IMR-90 (cell line): ENCODE results near the gene AHNAK. TPM values are rescaled to one million over a fixed set of nuclear protein-coding genes. Genes with fewer than 3 reads are reported as not detected.

Source experiments
- ATAC-seq: fragments of 200-7000 bp; cut with Tn5 transposase; 2 replicates; pipeline ENCODE4 v1.9.1; 2020; ENCODE audit warnings: low read depth, mild to moderate bottlenecking, moderate library complexity
- BruUV-seq: library from RNA; stranded (reverse); fragments of 400-500 nt; replicated peaks from 2 replicates; lab custom pipeline; 2021; lab: Mats Ljungman, UMichigan
- CTCF ChIA-PET: fragments of 300-600 bp; formaldehyde crosslinking; extraction: SDS; loops from one replicate; lab custom pipeline; 2021; ENCODE audit warnings: antibody characterized with exemption; lab: Yijun Ruan, JAX
- POLR2A ChIA-PET: fragments of 300-600 bp; sonication (Branson Sonifier 250); formaldehyde crosslinking; loops from one replicate; lab custom pipeline; 2022; ENCODE audit warnings: antibody characterized with exemption; ENCODE audit not compliant: unreplicated experiment; lab: Charles Lee
- DNase-seq: peaks from one replicate; pipeline ENCODE4 v3.0.0; 2013
- H2AFZ ChIP-seq: replicated peaks from 2 replicates; pipeline ENCODE3; 2013; ENCODE audit warnings: low read length, mild to moderate bottlenecking; ENCODE audit not compliant: poor library complexity
- H2AK5ac ChIP-seq: 2 replicates; pipeline ENCODE4 v1.6.1; 2013; ENCODE audit warnings: low read depth, low read length, inconsistent platforms
- H2AK9ac ChIP-seq: replicated peaks from 2 replicates; pipeline ENCODE3; 2013; ENCODE audit warnings: mild to moderate bottlenecking, low read depth, low read length, moderate library complexity; ENCODE audit not compliant: poor library complexity
- H2BK120ac ChIP-seq: 2 replicates; pipeline ENCODE4 v1.6.1; 2013; ENCODE audit warnings: low read depth, low read length, inconsistent platforms
- H2BK15ac ChIP-seq: 3 replicates; pipeline ENCODE4 v1.6.1; 2013; ENCODE audit warnings: low read depth, low read length, inconsistent platforms
- H2BK20ac ChIP-seq: 2 replicates; pipeline ENCODE4 v1.6.1; 2013; ENCODE audit warnings: low read depth, mild to moderate bottlenecking, inconsistent platforms, low read length, moderate library complexity
- H2BK5ac ChIP-seq: 2 replicates; pipeline ENCODE4 v1.6.1; 2013; ENCODE audit warnings: mild to moderate bottlenecking, low read depth, low read length, inconsistent platforms; ENCODE audit not compliant: poor library complexity, severe bottlenecking
- H3K14ac ChIP-seq: replicated peaks from 2 replicates; pipeline ENCODE4 v1.6.1; 2013; ENCODE audit warnings: low read depth, low read length, inconsistent platforms
- H3K18ac ChIP-seq: 2 replicates; pipeline ENCODE4 v1.6.1; 2013; ENCODE audit warnings: low read depth, low read length, control low read depth
- H3K23ac ChIP-seq: 2 replicates; pipeline ENCODE4 v1.6.1; 2013; ENCODE audit warnings: low read depth, low read length, inconsistent platforms
- H3K27ac ChIP-seq: 2 replicates; pipeline ENCODE4 v1.5.1; 2013; ENCODE audit warnings: mild to moderate bottlenecking, control low read depth, low read length; ENCODE audit not compliant: insufficient read depth
- H3K27me3 ChIP-seq: 2 replicates; pipeline ENCODE4 v1.6.1; 2013; ENCODE audit warnings: low read length; ENCODE audit not compliant: control insufficient read depth, insufficient read depth
- H3K36me3 ChIP-seq: 2 replicates; pipeline ENCODE4 v1.6.1; 2013; ENCODE audit warnings: low read length, mixed read lengths; ENCODE audit not compliant: control insufficient read depth, insufficient read depth
- H3K4ac ChIP-seq: 2 replicates; pipeline ENCODE4 v1.6.1; 2013; ENCODE audit warnings: low read depth, low read length, inconsistent platforms
- H3K4me1 ChIP-seq: 2 replicates; pipeline ENCODE4 v1.6.1; 2013; ENCODE audit warnings: low read length, mixed read lengths; ENCODE audit not compliant: control insufficient read depth, insufficient read depth
- H3K4me2 ChIP-seq: 2 replicates; pipeline ENCODE4 v1.6.1; 2013; ENCODE audit warnings: low read depth, mild to moderate bottlenecking, control low read depth, low read length, moderate library complexity
- H3K4me3 ChIP-seq: 2 replicates; pipeline ENCODE4 v1.5.1; 2013; ENCODE audit warnings: low read depth, mild to moderate bottlenecking, control low read depth, low read length, moderate library complexity; ENCODE audit not compliant: insufficient read depth
- H3K56ac ChIP-seq: 2 replicates; pipeline ENCODE4 v1.6.1; 2013; ENCODE audit warnings: low read length, inconsistent platforms; ENCODE audit not compliant: insufficient read depth; ENCODE audit errors: extremely low read depth
- H3K79me1 ChIP-seq, 2 experiments: 2 replicates each; pipeline ENCODE4 v1.6.1; 2013; ENCODE audit warnings: low read length in 2 of 2, inconsistent platforms in 1 of 2, low read depth in 1 of 2
- H3K9ac ChIP-seq: 2 replicates; pipeline ENCODE4 v1.6.1; 2013; ENCODE audit warnings: low read depth, low read length, control low read depth
- H3K9me1 ChIP-seq: 2 replicates; pipeline ENCODE4 v1.6.1; 2013; ENCODE audit warnings: low read length, inconsistent platforms; ENCODE audit not compliant: insufficient read depth
- H3K9me3 ChIP-seq: 2 replicates; pipeline ENCODE4 v1.6.1; 2013; ENCODE audit warnings: low read length; ENCODE audit not compliant: control insufficient read depth, insufficient read depth
- H4K20me1 ChIP-seq: 2 replicates; pipeline ENCODE4 v1.6.1; 2013; ENCODE audit warnings: low read length, inconsistent platforms; ENCODE audit not compliant: insufficient read depth
- H4K5ac ChIP-seq: 2 replicates; pipeline ENCODE4 v1.6.1; 2013; ENCODE audit warnings: mild to moderate bottlenecking, low read depth, low read length, control low read depth
- H4K8ac ChIP-seq, 2 experiments: 2 replicates each; pipeline ENCODE4 v1.6.1; 2013; ENCODE audit warnings: low read depth in 2 of 2, low read length in 2 of 2, control low read depth in 1 of 2, inconsistent platforms in 1 of 2
- H4K91ac ChIP-seq: 2 replicates; pipeline ENCODE4 v1.6.1; 2013; ENCODE audit warnings: low read depth, low read length, inconsistent platforms; ENCODE audit not compliant: insufficient read depth
- BHLHE40 ChIP-seq: fragments of 150-350 bp; IDR thresholded peaks from 2 replicates; pipeline ENCODE4 v1.6.1; 2016; ENCODE audit warnings: mild to moderate bottlenecking, low read depth, low read length
- CEBPB ChIP-seq: IDR thresholded peaks from 2 replicates; pipeline ENCODE4 v1.6.1; 2012; ENCODE audit warnings: low read depth, low read length, improper control_type of control experiment
- CHD1 ChIP-seq: IDR thresholded peaks from 2 replicates; pipeline ENCODE4 v1.6.1; 2012; ENCODE audit warnings: low read depth, low read length, improper control_type of control experiment
- CTCF ChIP-seq: conservative IDR thresholded peaks from 2 replicates; pipeline ENCODE4 v1.5.1; 2012; ENCODE audit warnings: mild to moderate bottlenecking, low read depth, low read length, improper control_type of control experiment
- ELK1 ChIP-seq: fragments of 150-350 bp; IDR thresholded peaks from 2 replicates; pipeline ENCODE4 v1.6.1; 2016; ENCODE audit warnings: low read depth, mild to moderate bottlenecking, low read length, moderate library complexity, borderline replicate concordance
- FOS ChIP-seq: fragments of 150-350 bp; IDR thresholded peaks from 2 replicates; pipeline ENCODE4 v1.6.1; 2016; ENCODE audit warnings: low read depth, low read length
- MAFK ChIP-seq: IDR thresholded peaks from 2 replicates; pipeline ENCODE4 v1.6.1; 2012; ENCODE audit warnings: low read depth, low read length, improper control_type of control experiment
- MAZ ChIP-seq: IDR thresholded peaks from 2 replicates; pipeline ENCODE4 v1.6.1; 2012; ENCODE audit warnings: low read depth, mild to moderate bottlenecking, low read length, improper control_type of control experiment, moderate library complexity, borderline replicate concordance
- MXI1 ChIP-seq: IDR thresholded peaks from 2 replicates; pipeline ENCODE4 v1.6.1; 2012; ENCODE audit warnings: low read depth, mild to moderate bottlenecking, low read length, moderate library complexity, borderline replicate concordance
- NFE2L2 ChIP-seq: fragments of 150-350 bp; IDR thresholded peaks from 2 replicates; pipeline ENCODE4 v1.6.1; 2016; ENCODE audit warnings: low read depth, mild to moderate bottlenecking, low read length
- POLR2A ChIP-seq: IDR thresholded peaks from 2 replicates; pipeline ENCODE4 v1.6.1; 2012; ENCODE audit warnings: mild to moderate bottlenecking, low read depth, low read length
- RAD21 ChIP-seq: IDR thresholded peaks from 2 replicates; pipeline ENCODE4 v1.6.1; 2012; ENCODE audit warnings: low read length, improper control_type of control experiment
- RFX5 ChIP-seq: IDR thresholded peaks from 2 replicates; pipeline ENCODE4 v1.8.0; 2012; ENCODE audit warnings: low read depth, mild to moderate bottlenecking, low read length, moderate library complexity
- SMC3 ChIP-seq: fragments of 150-350 bp; IDR thresholded peaks from 2 replicates; pipeline ENCODE4 v1.6.1; 2016; ENCODE audit warnings: low read depth, mild to moderate bottlenecking, antibody characterized with exemption, low read length, moderate library complexity
- WGBS, 2 experiments: methylation state at CpG; one replicate each; pipeline versions ENCODE4 v1.1.5 to v1.1.7; 2013; ENCODE audit warnings: missing lambda C conversion rate in 2 of 2; ENCODE audit not compliant: insufficient read length in 1 of 2; ENCODE audit errors: extremely low coverage in 2 of 2; 5-methylcytosine and 5-hydroxymethylcytosine counted together
- dilution Hi-C: fragments of 300-500 bp; cut with HindIII; formaldehyde crosslinking; loops from one replicate; pipeline ENCODE4 v1.14.3; 2018; ENCODE audit warnings: low sequenced_read_pairs; ENCODE audit not compliant: unreplicated experiment
- in situ Hi-C: fragments of 300-500 bp; cut with MboI; formaldehyde crosslinking; loops from 3 replicates; pipeline ENCODE4 v1.14.3; 2019; ENCODE audit warnings: low sequenced_read_pairs, inconsistent platforms, mixed read lengths
- intact Hi-C: fragments of 100-400 bp; cut with micrococcal nuclease; formaldehyde crosslinking; loops from 2 replicates; pipeline ENCODE4 v1.10.0; 2022
- polyA plus RNA-seq, 3 experiments: library from polyadenylated mRNA; depleted of rRNA; stranded (reverse); fragments of >200 nt; gene quantifications; 2 replicates each; pipeline ENCODE4 v1.2.3, GENCODE V29; 2012; ENCODE audit warnings: low replicate concordance in 1 of 3
- total RNA-seq: library from RNA; depleted of rRNA; stranded (reverse); fragments of >200 nt; gene quantifications from 2 replicates; pipeline ENCODE4 v1.2.3, GENCODE V29; 2012

The AHNAK gene
- total and polyA plus RNA-seq, 2 of the 4 experiments (the other 2 are of a cell fraction), result 95.1 to 695 TPM

GRCh38 chr11:62433904-62434276 lies 112.7 kb downstream of the AHNAK start:
- BruUV-seq, result no TSS peak
- no peak for ATAC-seq
- H3K4me3 ChIP-seq, result no peak overlapping the region
- H3K9me1 ChIP-seq, result peaks cover 19% of the 10 kb centered on the region
- no peaks in the 10 kb centered on the region for H3K27me3 ChIP-seq
- no peaks in the 10 kb centered on the region for H3K9me3 ChIP-seq
- WGBS, 2 experiments, result 47% methylated on average over 3 of the region's 6 CpGs; no CpG with 5 or more reads in 1 of the 2 experiments
- peak overlapping the region; percentile 1 for H3K18ac ChIP-seq
- H2AK5ac ChIP-seq, result peak overlapping the region; percentile 82
- TF ChIP-seq NFE2L2, result no peak
- TF ChIP-seq RAD21, result no peak
- no peak for TF ChIP-seq MAFK
- no peak for TF ChIP-seq RFX5
- no peak for TF ChIP-seq SMC3
- TF ChIP-seq CTCF, result no peak
- TF ChIP-seq BHLHE40, result no peak
- TF ChIP-seq ELK1, result no peak
- no peak for TF ChIP-seq MAZ
- no peak for TF ChIP-seq CEBPB
- no peak for TF ChIP-seq POLR2A
- no peak for TF ChIP-seq CHD1
- no peak for TF ChIP-seq FOS
- TF ChIP-seq MXI1, result no peak
- H4K91ac ChIP-seq, result peak overlapping the region; percentile 78; the same call in 1 of the 2 replicates
- H3K36me3 ChIP-seq, result no peaks in the 10 kb centered on the region
- H3K4me2 ChIP-seq, result no peak overlapping the region
- peak overlapping the region in 1 of 2 experiments; percentile 15; a peak in 1 of 4 replicates for H4K8ac ChIP-seq
- ChIA-PET POLR2A (no interaction called here), CTCF (interaction anchor here (1.5 kb wide), 1 partner anchor 9 kb away, joined by 4 read pairs; no protein-coding TSS in a partner anchor)
- H3K23ac ChIP-seq, result 0 out of 2 replicates have a peak overlapping the region, but pooled peaks have one; percentile 52
- 0 out of 2 replicates have a peak overlapping the region, but pooled peaks have one; percentile 3 for H3K27ac ChIP-seq
- dilution Hi-C loops, result no loop called here
- in situ Hi-C loops, result no loop called here
- H3K14ac ChIP-seq, result peak overlapping the region; percentile 40; the same call in 1 of the 2 replicates
- no peaks in the 10 kb centered on the region for H4K20me1 ChIP-seq
- H2AK9ac ChIP-seq, result peak overlapping the region; percentile 5
- peak overlapping the region; percentile 85 for H2BK20ac ChIP-seq
- peak overlapping the region; percentile 75 for H2AFZ ChIP-seq
- no peak overlapping the region; the same call in 1 of the 2 replicates for H3K56ac ChIP-seq
- H2BK5ac ChIP-seq, result no peak overlapping the region
- peak overlapping the region; percentile 59 for H2BK120ac ChIP-seq
- peak overlapping the region; percentile 61; the same call in 1 of the 2 replicates for H4K5ac ChIP-seq
- H3K4ac ChIP-seq, result peak overlapping the region; percentile 68
- no peak overlapping the region; the same call in 1 of the 2 replicates for H3K9ac ChIP-seq
- H3K79me1 ChIP-seq, result peaks cover 0 to 19% of the 10 kb centered on the region in 2 experiments; a peak in 2 of 4 replicates
- intact Hi-C loops, result no loop called here
- no peak for DNase-seq
- H2BK15ac ChIP-seq, result peak overlapping the region; percentile 88; the same call in 2 of the 3 replicates
- peaks cover 20% of the 10 kb centered on the region for H3K4me1 ChIP-seq
